CD4-positive, alpha-beta T cell treated with Interleukin-4 for 1 hour (primary cell): ENCODE data around the gene CRACDL.
"Not testable (repeated sequence)": the region's sequence is repeated elsewhere in the genome, so short reads cannot be mapped to it uniquely, and the experiment has no call there.

Experiments
- DNase-seq, 2 donors: peaks; one replicate each; pipeline ENCODE4 v3.0.0-alpha.2; 2020 to 2022

Gene CRACDL

GRCh38 chr2:98771721-98772524 lies 164.1 kb downstream of the CRACDL start:
- DNase-seq = peak; percentile 67 to 83

- no peak for DNase-seq
Observed at GRCh38 chr2:98771264-98771663, 164.8 kb downstream of the CRACDL start.

- peak in 1 of 2 donors; percentile 53 for DNase-seq
Observed at GRCh38 chr2:98769784-98770183, 166.2 kb downstream of the CRACDL start.

- DNase-seq = no peak
Observed at GRCh38 chr2:98769114-98769476, 166.9 kb downstream of the CRACDL start.

- peak in 1 of 2 donors; percentile 42 for DNase-seq
Observed at GRCh38 chr2:98768384-98769113, 167.5 kb downstream of the CRACDL start.

- no peak for DNase-seq
Observed at GRCh38 chr2:98764499-98764898, 171.5 kb downstream of the CRACDL start.

GRCh38 chr2:98763209-98763951 lies 172.6 kb downstream of the CRACDL start:
- no peak for DNase-seq

- no peak for DNase-seq
Observed at GRCh38 chr2:98761909-98762308, 174.1 kb downstream of the CRACDL start.

- peak in 1 of 2 donors; percentile 44 for DNase-seq
Observed at GRCh38 chr2:98761267-98761781, 174.7 kb downstream of the CRACDL start.

GRCh38 chr2:98759827-98760625 lies 176.0 kb downstream of the CRACDL start:
- no peak for DNase-seq

GRCh38 chr2:98759338-98759737 lies 176.7 kb downstream of the CRACDL start:
- peak in 1 of 2 donors; percentile 54 for DNase-seq

- peak; percentile 80 to 82 for DNase-seq
Observed at GRCh38 chr2:98757904-98758421, 178.1 kb downstream of the CRACDL start.

- no peak for DNase-seq
Observed at GRCh38 chr2:98753801-98754200, 182.2 kb downstream of the CRACDL start.

GRCh38 chr2:98752711-98753110 lies 183.3 kb downstream of the CRACDL start:
- not testable (repeated sequence) for DNase-seq

- DNase-seq = no peak
Observed at GRCh38 chr2:98751748-98752147, 184.3 kb downstream of the CRACDL start.

GRCh38 chr2:98750593-98751282 lies 185.3 kb downstream of the CRACDL start:
- DNase-seq = no peak

- DNase-seq = peak in 1 of 2 donors; percentile 67
Observed at GRCh38 chr2:98749066-98749450, 187.0 kb downstream of the CRACDL start.

- no peak for DNase-seq
Observed at GRCh38 chr2:98748292-98749065, 187.5 kb downstream of the CRACDL start.

GRCh38 chr2:98747888-98748287 lies 188.1 kb downstream of the CRACDL start:
- no peak for DNase-seq

GRCh38 chr2:98746426-98746825 lies 189.6 kb downstream of the CRACDL start:
- DNase-seq = no peak

GRCh38 chr2:98744595-98744994 lies 191.4 kb downstream of the CRACDL start:
- DNase-seq = no peak
